Natural killer cell (primary cell): ENCODE data around the gene RFX2. TPM values are rescaled to one million over a fixed set of nuclear protein-coding genes. Genes with fewer than 3 reads are reported as not detected.

Source experiments
- ATAC-seq, 3 donors: fragments of 150-1000 bp in 2 of 3; fragments of 200-7000 bp in 1 of 3; cut with Tn5 transposase; 1 replicate in 1 of 3; 2 replicates in 2 of 3; pipeline ENCODE4 v1.10.0; 2021; ENCODE audit warnings: mild to moderate bottlenecking in 2 of 3, moderate library complexity in 2 of 3
- DNase-seq, 2 donors: peaks; one replicate each; pipeline versions ENCODE4 v3.0.0 to v3.0.0-alpha.2; 2013 to 2021; ENCODE audit warnings: mixed read lengths in 1 of 2
- H3K27ac ChIP-seq: one replicate; pipeline ENCODE4 v1.5.1; 2013; ENCODE audit warnings: mild to moderate bottlenecking, low read length
- H3K27me3 ChIP-seq: one replicate; pipeline ENCODE4 v1.6.1; 2013; ENCODE audit warnings: low read length; ENCODE audit not compliant: control insufficient read depth, insufficient read depth
- H3K36me3 ChIP-seq: one replicate; pipeline ENCODE4 v1.6.1; 2013; ENCODE audit warnings: low read length; ENCODE audit not compliant: control insufficient read depth, insufficient read depth
- H3K4me1 ChIP-seq: one replicate; pipeline ENCODE4 v1.6.1; 2013; ENCODE audit warnings: low read length; ENCODE audit not compliant: control insufficient read depth, insufficient read depth
- H3K4me3 ChIP-seq: one replicate; pipeline ENCODE4 v1.5.1; 2013; ENCODE audit warnings: low read length
- H3K9me3 ChIP-seq: one replicate; pipeline ENCODE4 v1.6.1; 2013; ENCODE audit warnings: low read length; ENCODE audit not compliant: control insufficient read depth, insufficient read depth
- H3K27ac Mint-ChIP-seq, 2 donors: one replicate each; pipeline ENCODE4 v1.8.0; 2022; ENCODE audit warnings: mild to moderate bottlenecking in 2 of 2, mixed read lengths in 2 of 2, moderate library complexity in 1 of 2
- H3K27me3 Mint-ChIP-seq, 2 donors: one replicate each; pipeline ENCODE4 v1.8.0; 2022; ENCODE audit warnings: low read depth in 2 of 2, mixed read lengths in 2 of 2
- H3K36me3 Mint-ChIP-seq: one replicate; pipeline ENCODE4 v1.8.0; 2022; ENCODE audit warnings: mixed read lengths
- H3K4me1 Mint-ChIP-seq, 2 donors: one replicate each; pipeline ENCODE4 v1.8.0; 2022; ENCODE audit warnings: mixed read lengths in 2 of 2
- H3K4me3 Mint-ChIP-seq: one replicate; pipeline ENCODE4 v1.8.0; 2022; ENCODE audit warnings: mild to moderate bottlenecking, moderate library complexity, mixed read lengths
- H3K9me3 Mint-ChIP-seq, 2 donors: one replicate each; pipeline ENCODE4 v1.8.0; 2022; ENCODE audit warnings: mixed read lengths in 2 of 2
- WGBS: methylation state at CpG from one replicate; pipeline ENCODE4 v1.1.7; 2013; ENCODE audit warnings: missing lambda C conversion rate; ENCODE audit not compliant: insufficient coverage; 5-methylcytosine and 5-hydroxymethylcytosine counted together
- intact Hi-C: fragments of 100-400 bp; cut with micrococcal nuclease; formaldehyde crosslinking; loops from one replicate; pipeline ENCODE4 v1.14.2; 2022
- total RNA-seq, 4 donors: library from RNA; stranded (reverse); fragments of 120-200 nt in 1 of 4; gene quantifications; one replicate each; pipeline versions ENCODE4 v1.2.3 to v1.2.4, GENCODE V29; 2013 to 2022
- TF ChIP-seq, protein P1 (sequence below): fragments of 200-600 bp; IDR thresholded peaks from one replicate; pipeline ENCODE4 v1.8.0; 2022; ENCODE audit warnings: antibody characterized with exemption

Gene RFX2
- total RNA-seq, 3 donors from 2014 or later (not counting 1 experiment from before 2014, with no cell fraction given): 2.4 to 4.6 (median 4.1) TPM

DNA sequence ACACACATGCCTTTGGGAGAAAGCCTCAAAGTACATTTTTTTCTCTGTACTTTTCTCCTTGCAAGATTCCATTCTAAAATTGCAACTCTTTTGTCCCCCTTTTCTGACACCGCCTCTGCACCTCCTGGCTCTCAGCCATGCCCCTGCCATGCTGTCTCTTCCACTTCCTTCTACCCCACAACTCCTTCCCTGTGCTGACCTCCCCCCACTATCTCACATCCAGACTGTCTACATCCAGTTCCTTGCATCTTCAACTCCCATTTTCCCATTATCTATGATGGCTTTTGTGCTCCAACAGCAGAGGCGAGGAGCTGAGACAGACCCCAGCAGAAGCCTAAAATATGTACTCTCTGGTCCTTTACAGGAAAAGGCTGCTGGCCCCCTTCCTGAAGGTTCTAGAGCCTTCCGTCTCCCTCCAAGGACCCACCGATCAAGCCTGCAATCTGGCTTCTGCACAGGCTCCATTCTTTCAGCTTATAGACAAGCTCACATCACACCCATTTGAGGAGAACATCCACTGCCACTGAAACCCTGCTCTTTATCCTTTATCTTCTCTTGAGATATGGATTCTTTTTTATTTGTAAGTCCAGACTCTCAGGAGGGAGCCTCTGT is 50.2 kb downstream of the RFX2 start:
- Histone ChIP-seq H3K9me3 (no peaks in the 10 kb centered on the region), H3K27me3 (no peaks in the 10 kb centered on the region), H3K4me1 (peaks cover 36% of the 10 kb centered on the region), H3K36me3 (no peaks in the 10 kb centered on the region), H3K27ac (no peak overlapping the region), H3K4me3 (no peak overlapping the region)
- no peaks in the 10 kb centered on the region for H3K36me3 Mint-ChIP-seq
- 71% methylated on average over 4 of the region's 4 CpGs for WGBS
- DNase-seq: peak in 1 of 2 donors; percentile 1
- TF ChIP-seq, protein P1, sequence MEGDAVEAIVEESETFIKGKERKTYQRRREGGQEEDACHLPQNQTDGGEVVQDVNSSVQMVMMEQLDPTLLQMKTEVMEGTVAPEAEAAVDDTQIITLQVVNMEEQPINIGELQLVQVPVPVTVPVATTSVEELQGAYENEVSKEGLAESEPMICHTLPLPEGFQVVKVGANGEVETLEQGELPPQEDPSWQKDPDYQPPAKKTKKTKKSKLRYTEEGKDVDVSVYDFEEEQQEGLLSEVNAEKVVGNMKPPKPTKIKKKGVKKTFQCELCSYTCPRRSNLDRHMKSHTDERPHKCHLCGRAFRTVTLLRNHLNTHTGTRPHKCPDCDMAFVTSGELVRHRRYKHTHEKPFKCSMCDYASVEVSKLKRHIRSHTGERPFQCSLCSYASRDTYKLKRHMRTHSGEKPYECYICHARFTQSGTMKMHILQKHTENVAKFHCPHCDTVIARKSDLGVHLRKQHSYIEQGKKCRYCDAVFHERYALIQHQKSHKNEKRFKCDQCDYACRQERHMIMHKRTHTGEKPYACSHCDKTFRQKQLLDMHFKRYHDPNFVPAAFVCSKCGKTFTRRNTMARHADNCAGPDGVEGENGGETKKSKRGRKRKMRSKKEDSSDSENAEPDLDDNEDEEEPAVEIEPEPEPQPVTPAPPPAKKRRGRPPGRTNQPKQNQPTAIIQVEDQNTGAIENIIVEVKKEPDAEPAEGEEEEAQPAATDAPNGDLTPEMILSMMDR: no peak
- H3K4me1 Mint-ChIP-seq: peaks cover 10 to 14% of the 10 kb centered on the region in 2 donors
- no peak overlapping the region for H3K27ac Mint-ChIP-seq
- ATAC-seq: no peak
- intact Hi-C loops: no loop called here
- peaks cover 16 to 24% of the 10 kb centered on the region in 2 donors for H3K27me3 Mint-ChIP-seq
- no peaks in the 10 kb centered on the region for H3K9me3 Mint-ChIP-seq
- H3K4me3 Mint-ChIP-seq: no peak overlapping the region

DNA sequence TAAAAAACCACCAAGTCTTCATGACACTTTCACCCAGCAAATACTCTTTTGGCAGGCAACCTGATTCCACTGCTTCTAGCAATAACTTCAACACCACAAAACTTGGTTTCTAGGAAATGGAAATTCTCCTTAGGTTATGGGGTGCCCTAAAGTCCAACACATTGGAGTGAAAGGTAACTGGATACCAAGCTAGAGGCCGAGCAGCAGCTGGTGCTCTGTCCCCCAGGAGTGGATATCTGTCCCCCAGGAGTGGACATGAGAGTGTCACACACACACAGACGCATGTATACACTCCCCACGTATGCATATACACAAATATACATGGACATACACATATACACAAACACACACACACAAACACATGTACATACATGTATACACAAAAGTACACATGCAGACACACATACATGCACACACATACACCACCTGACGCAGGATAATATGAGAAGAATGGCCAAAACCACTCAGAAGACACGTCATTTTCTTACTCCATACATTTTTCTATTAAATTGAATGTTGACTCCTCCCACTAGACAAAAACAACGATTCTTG is 50.8 kb downstream of the RFX2 start:
- intact Hi-C loops: no loop called here
- Histone ChIP-seq H3K9me3 (no peaks in the 10 kb centered on the region), H3K27me3 (no peaks in the 10 kb centered on the region), H3K4me3 (no peak overlapping the region), H3K27ac (no peak overlapping the region), H3K4me1 (peaks cover 36% of the 10 kb centered on the region), H3K36me3 (no peaks in the 10 kb centered on the region)
- ATAC-seq (no peak), DNase-seq (peak in 1 of 2 donors; percentile 3)
- 85% methylated on average over 4 of the region's 6 CpGs for WGBS
- peaks cover 10 to 14% of the 10 kb centered on the region in 2 donors for H3K4me1 Mint-ChIP-seq
- peaks cover 16 to 24% of the 10 kb centered on the region in 2 donors for H3K27me3 Mint-ChIP-seq
- no peaks in the 10 kb centered on the region for H3K36me3 Mint-ChIP-seq
- no peak overlapping the region for H3K27ac Mint-ChIP-seq
- no peak overlapping the region for H3K4me3 Mint-ChIP-seq
- H3K9me3 Mint-ChIP-seq: no peaks in the 10 kb centered on the region
- TF ChIP-seq, protein P1: no peak

DNA sequence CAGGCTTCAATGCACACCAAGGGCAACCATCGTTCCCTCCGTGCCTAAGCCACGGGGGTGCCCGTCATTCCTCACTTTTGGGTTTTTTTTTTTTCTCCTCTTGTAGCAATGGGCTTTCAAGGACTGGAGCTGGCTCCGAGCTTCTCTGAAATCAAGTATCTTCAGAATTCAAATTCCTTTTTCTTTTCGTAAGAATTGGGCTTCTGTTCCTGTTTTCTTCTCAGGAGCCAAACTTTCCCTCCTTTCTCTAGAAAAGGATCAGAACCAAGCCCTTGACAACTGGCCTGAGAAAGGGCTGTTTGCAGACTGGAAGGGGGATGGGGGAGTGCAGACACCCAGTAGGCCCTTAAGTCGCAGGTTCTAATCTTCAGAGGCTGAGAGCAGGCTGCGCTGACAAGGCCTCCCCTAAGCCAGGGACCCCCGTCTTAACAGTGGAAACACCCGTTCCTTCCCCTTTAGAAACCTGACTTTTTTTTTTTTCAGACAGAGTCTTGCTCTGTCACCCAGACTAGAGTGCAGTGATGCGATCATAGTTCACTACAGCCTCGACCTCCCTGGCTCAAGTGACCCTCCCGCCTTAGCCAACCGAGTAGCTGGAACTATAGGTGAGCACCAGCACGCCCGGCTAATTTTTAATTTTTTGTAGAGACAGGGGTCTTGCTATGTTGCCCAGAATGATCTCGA is 51.6 kb downstream of the RFX2 start:
- Histone ChIP-seq H3K36me3 (no peaks in the 10 kb centered on the region), H3K4me3 (no peak overlapping the region), H3K4me1 (peaks cover 36% of the 10 kb centered on the region), H3K27ac (no peak overlapping the region), H3K9me3 (no peaks in the 10 kb centered on the region), H3K27me3 (no peaks in the 10 kb centered on the region)
- no peak for ATAC-seq
- intact Hi-C loops: no loop called here
- Mint-ChIP-seq H3K4me1 (peaks cover 10 to 14% of the 10 kb centered on the region in 2 donors), H3K9me3 (no peaks in the 10 kb centered on the region), H3K27ac (no peak overlapping the region), H3K27me3 (peaks cover 16 to 24% of the 10 kb centered on the region in 2 donors), H3K36me3 (no peaks in the 10 kb centered on the region), H3K4me3 (no peak overlapping the region)
- peak in 1 of 2 donors; percentile 10 for DNase-seq
- TF ChIP-seq, protein P1: no peak
- WGBS: 93% methylated on average over 17 of the region's 17 CpGs
